CD4-positive, alpha-beta T cell treated with Interleukin-4 for 4 hours (primary cell): ENCODE data around the gene FBXW5.

Experiments
- DNase-seq: peaks from one replicate; pipeline ENCODE4 v3.0.0-alpha.2; 2020

Gene FBXW5

GRCh38 chr9:136949239-136949816 is 4.8 kb upstream of the FBXW5 start:
- no peak for DNase-seq

GRCh38 chr9:136947955-136948510 is 3.5 kb upstream of the FBXW5 start:
- no peak for DNase-seq

DNA sequence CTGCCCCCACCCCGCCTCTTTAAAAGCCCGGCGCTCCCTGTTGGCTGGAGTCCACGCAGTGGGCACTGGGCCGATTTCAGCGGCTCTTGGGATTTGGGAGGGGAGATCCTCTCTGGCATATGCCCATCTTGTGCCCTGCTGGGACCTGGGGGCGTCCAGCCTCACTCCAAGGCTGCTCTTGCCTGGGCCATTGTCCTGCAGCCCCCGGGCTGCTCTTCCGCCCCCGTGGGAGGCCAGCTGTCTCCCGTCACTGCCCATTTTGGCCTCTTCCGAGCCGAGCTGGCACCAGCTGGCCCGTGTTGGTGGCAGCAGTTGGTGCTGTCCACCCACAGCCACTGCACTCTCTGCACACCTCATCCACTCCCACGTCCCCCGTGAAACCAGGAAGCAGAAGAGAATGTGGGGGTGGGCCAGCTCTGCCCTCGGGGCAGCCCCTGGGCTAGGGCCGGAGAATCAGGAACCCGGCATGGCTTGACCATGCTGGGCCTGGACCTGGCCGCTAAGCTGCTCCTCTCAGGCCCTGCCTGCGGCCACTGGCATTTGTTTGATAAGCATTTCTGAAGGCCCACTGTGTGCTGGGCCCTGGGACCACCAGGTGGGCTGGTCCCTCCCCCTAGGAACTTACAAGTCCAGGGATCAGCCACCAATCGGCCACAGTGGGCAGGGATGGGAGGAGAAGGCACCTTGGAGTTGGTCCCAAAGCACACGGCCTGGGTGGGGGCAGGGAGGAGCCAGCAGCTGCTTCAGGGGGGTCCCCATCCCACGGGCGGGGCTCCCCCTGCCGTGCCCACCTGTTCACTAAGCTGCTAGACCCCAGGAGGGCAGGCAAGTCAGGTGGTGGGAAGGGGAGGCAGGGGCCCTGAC is 2.7 kb upstream of the FBXW5 start:
- no peak for DNase-seq

- no peak for DNase-seq
Measured at GRCh38 chr9:136946228-136947027, 1.9 kb upstream of the FBXW5 start.

DNA sequence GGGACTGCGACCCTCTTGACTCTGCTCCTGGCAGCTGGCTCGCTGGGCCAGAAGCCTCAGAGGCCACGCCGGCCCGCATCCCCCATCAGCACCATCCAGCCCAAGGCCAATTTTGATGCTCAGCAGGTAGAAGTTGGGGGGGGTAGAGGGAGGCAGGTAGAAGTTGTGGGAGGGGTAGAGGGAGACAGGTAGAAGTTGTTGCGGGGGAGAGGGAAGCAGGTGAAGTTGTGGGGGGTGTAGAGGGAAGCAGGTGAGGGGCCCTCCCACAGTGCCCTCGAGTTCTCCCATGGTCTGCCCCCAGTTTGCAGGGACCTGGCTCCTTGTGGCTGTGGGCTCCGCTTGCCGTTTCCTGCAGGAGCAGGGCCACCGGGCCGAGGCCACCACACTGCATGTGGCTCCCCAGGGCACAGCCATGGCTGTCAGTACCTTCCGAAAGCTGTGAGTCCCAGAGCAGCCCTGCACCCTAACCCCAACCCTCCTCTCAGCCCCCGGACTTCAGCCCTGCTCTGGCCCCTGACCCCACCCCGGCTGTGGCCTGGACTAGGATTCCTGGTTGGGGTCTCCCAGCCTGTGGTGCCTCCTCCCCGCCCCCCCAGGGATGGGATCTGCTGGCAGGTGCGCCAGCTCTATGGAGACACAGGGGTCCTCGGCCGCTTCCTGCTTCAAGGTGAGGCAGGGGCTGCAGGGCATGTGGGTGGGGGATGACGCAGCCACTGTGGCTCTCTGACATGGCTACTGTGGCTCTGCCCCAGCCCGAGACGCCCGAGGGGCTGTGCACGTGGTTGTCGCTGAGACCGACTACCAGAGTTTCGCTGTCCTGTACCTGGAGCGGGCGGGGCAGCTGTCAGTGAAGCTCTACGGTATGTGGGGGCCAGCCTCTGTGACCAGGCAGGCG is 1.0 kb upstream of the FBXW5 start:
- DNase-seq: no peak

DNA sequence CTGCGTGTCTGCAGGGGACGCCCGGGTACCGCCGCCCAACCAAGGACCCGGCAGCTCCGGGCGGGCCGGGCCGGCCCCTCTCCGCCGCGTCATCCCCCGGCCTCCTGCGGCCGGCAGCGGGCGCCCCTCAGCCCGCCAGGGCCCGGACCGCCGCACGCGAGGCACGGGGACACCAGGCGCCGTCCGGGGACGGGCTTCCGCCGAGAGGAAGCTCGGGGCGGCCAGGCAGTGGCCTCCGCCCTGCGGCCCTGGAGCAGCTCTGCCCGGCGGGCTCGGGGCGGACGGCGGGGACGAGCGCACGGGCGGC is 373 bp downstream of the FBXW5 start:
- no peak for DNase-seq

DNA sequence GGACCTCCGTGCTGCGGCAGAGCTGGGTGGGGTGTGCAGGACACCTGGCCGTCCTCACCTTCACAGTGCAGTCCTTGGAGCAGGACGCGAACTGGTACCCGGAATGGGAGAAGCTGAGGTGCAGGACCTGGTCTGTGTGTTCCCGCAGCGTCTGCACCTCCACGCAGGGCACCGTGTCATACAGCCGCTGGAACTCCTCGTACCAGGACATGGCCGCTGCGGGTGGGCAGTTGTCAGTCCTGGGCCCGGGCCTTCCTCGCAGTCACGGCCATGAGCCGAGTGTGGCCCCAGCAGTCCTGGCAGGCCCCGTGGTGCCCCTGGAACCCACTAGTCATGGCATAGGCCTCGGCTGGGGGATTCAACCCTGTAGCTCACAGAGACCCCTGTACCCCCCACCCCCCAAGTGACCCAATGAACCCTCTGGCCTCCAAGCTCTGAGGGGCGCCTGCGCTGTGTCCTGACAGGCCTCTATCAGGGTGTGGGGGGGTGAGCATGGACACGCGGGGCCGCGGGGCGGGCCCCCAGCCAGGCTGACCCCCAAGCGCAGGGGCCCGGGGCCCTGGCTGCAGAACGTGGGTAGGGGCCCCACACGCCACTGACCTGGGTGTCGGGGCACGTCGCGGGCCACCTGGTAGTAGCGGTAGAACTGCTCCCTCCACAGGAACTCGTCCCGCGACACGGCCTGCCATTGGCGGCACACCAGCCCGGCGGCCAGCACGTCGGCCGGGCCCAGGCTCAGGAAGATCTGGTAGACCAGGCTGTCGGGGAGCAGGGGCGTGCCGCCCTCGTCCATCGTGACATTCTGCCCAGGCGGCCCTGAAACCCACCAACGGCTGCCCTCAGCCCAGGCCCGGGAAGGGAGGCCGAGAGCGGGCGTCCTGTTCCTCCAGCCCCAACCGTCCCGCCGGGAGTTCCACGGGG is 987 bp downstream of the FBXW5 start:
- DNase-seq: no peak

DNA sequence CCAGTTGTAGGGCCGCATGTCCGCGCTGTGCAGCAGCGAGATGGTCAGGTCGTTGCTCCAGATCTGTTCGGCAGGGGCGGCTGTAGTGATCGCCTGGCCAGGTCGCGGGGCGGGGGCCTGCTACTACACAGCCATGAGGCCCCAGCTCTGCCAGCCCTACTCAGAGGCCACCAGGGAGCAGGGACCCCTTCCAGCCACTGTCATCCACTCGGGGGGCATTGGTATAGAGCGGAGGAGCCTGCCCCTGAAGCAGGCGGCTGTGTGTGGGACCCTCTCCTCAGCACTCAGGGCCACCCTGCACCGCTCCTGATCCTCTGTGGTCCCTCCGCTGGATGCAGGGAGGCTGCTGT is 1.7 kb downstream of the FBXW5 start:
- no peak for DNase-seq

DNA sequence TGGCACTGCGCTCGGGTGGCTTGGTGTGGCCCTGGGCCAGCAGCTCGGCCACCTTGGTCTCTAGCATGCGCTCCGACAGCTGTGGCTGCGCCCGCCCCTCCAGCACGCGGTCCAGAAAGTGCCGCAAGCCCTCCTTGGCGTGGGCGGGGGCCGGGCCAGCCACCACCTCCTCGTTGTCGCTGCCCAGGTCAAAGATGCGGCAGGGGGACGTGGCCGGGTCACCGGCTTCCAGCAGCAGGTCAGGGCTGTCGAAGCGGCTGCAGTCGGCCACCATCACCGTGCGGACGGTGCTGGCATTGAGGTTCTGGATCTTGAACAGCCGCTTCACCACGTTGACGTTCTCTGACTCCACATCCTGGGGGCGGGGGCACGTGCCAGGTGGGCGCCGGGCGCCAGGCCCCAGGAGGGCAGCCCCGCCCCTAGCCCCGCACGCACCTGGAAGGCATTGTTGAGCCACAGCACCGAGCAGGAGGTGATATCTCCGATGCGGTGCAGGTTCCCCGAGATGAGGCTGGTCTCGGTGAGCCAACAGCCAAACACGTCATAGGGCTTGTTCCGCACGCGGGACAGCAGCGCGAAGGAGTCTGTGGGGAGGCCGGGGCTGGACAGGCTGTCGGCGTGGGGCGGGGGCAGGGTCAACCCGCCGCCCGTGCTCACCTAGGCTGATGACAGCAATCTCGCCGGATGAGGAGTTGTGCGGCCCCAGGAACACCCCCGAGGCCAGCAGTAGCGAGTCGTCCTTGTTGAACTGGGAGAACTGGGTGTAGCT is 2.2 kb downstream of the FBXW5 start:
- no peak for DNase-seq

DNA sequence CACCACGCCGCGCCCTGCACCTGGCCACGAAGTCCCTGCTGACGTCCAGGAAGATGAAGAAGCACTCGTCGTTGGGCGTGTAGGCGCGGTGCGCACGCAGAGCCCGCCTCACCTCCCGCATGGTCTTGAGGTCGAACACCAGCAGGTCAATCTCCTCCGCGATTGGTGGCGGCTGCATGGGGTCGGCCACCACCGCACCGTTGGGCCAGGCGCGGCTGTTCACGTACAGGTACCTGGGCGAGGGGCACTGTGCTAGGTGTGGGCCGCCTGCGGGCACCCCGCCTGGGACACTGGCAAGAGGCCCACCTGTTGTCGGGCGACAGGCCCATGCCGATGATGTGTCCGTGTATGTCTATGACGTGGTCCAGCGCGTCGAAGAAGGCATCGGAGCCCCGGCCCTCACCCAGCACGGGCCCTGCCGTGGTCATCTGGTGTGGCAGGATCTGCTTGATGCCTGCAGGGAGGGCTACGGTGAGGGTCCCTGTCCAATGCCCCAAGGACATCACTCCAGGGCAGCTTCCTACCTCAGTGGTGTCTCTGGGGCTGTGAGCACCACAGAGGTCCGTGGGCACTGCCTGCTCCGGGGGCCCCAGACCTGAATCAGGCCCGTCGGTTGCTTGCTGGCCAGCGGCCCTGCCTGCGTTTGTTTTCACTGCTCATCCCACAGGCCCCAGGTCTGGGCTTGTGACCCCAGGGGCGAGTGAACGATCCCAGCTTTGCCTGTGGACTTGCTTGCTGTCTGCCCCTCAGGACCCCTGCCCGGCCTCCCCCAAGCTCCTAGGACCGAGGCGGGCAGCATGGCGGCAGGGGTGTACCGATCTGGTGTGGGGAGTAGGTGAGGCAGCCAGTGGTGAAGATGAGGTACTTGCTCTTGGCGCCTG is 3.1 kb downstream of the FBXW5 start:
- DNase-seq: no peak

GRCh38 chr9:136940526-136941230 is 3.9 kb downstream of the FBXW5 start:
- DNase-seq: no peak

DNA sequence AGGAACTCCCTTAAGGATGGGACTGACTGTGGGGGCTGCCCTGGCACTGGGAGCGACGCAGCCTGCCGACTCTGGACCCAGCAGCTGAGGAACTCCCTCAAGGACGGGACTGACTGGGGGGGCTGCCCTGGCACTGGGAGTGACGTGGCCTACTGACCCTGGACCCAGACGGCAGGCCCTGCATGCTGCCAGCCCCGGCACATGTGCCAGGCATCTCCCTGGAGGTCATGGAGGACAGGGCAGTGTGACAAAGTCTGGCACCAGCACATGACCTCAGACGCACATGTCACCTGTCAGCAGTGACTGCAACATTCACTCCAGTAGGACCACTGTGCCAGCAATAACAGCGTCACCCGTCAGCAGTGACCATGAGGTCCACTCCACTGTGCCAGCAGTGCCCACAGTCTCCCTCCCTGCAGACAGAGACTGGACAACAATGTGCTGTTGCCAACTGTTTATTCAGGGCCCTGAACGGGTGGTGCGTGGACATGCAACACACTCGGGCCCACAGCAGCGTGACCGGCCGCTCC is 4.5 kb downstream of the FBXW5 start:
- DNase-seq: no peak

DNA sequence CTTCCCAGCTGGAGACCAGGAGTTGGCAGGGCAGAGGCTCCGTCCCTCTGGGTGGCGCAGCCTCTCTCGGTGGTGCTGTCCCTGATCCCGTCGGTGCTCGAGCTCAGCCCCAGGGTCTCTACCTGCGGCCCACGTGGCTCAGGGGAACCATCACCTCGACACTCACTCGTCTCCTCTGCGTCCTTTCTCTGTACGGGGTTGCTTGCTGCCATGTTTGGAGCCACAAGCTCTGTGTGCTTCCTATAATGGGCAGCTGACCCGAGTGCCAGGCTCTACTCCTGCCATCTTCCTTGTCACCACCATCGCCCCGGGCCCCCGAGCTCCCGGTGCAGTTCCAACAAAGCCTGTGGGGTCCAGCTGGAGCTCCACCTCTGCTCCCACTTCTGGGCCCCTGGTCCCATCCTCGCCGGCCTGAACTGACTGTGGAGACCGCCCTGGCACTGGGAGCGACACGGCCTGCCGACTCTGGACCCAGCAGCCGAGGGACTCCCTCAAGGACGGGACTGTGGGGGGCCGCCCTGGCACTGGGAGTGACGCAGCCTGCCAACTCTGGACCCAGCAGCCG is 5.0 kb downstream of the FBXW5 start:
- DNase-seq: no peak

GRCh38 chr9:136937186-136938001 is 7.1 kb downstream of the FBXW5 start:
- DNase-seq: no peak

- DNase-seq: no peak
Measured at GRCh38 chr9:136936645-136937170, 7.8 kb downstream of the FBXW5 start.

- DNase-seq: no peak
Measured at GRCh38 chr9:136935651-136936050, 8.9 kb downstream of the FBXW5 start.

DNA sequence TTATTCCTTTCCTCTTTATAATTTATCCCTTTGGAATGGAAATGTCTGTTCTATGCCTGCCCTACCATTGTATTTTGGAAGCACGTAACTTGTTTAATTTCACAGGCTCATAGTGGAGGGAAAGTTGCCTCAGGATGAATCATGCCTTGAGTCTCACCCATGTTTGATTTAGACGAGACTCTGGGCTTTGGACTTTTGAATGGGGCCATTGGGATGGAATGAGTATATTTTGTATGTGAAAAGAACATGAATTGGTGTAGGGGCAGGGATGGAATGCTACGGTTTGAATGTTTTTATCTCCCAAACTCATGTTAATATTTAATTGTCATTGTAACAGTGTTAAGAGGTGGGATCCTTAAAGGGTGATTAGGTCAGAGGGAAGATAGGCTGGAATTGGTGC is 10.3 kb downstream of the FBXW5 start:
- DNase-seq: no peak
